Uterus (tissue), 2 donors: ENCODE measurements around the gene ATXN7L1.
"Not testable (repeated sequence)": the region's sequence is repeated elsewhere in the genome, so short reads cannot be mapped to it uniquely, and the experiment has no call there.

ENCODE experiments used
- POLR2A ChIP-seq, 2 donors: fragments of 450-650 bp; IDR thresholded peaks; one replicate each; pipeline ENCODE4 v1.6.1; 2016; ENCODE audit warnings: antibody characterized with exemption in 2 of 2, mild to moderate bottlenecking in 1 of 2, moderate library complexity in 1 of 2
- TF ChIP-seq, protein P1 (sequence below), 4 experiments: fragments of 200-600 bp in 2 of 4; fragments of 450-650 bp in 2 of 4; sonication (generic) in 2 of 4; IDR thresholded peaks; one replicate each; pipeline ENCODE4 v1.5.1; 2016 to 2019; ENCODE audit warnings: antibody characterized with exemption in 4 of 4, mild to moderate bottlenecking in 2 of 4, moderate library complexity in 1 of 4

- TF ChIP-seq, protein P1, sequence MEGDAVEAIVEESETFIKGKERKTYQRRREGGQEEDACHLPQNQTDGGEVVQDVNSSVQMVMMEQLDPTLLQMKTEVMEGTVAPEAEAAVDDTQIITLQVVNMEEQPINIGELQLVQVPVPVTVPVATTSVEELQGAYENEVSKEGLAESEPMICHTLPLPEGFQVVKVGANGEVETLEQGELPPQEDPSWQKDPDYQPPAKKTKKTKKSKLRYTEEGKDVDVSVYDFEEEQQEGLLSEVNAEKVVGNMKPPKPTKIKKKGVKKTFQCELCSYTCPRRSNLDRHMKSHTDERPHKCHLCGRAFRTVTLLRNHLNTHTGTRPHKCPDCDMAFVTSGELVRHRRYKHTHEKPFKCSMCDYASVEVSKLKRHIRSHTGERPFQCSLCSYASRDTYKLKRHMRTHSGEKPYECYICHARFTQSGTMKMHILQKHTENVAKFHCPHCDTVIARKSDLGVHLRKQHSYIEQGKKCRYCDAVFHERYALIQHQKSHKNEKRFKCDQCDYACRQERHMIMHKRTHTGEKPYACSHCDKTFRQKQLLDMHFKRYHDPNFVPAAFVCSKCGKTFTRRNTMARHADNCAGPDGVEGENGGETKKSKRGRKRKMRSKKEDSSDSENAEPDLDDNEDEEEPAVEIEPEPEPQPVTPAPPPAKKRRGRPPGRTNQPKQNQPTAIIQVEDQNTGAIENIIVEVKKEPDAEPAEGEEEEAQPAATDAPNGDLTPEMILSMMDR (IDR thresholded peaks at IDR 0.05): not testable (repeated sequence)
- not testable (repeated sequence) for TF ChIP-seq POLR2A (IDR thresholded peaks at IDR 0.05)
Measured at GRCh38 chr7:105710720-105711119, 165.7 kb downstream of the ATXN7L1 start.
